WTC11 (cell line): ENCODE results near the gene CAPRIN2. TPM values are rescaled to one million over a fixed set of nuclear protein-coding genes. Genes with fewer than 3 reads are reported as not detected.

Source experiments
- EMX1 ChIP-seq: fragments of 250-450 bp; sonication (Bioruptor Pico); IDR thresholded peaks from 2 replicates; pipeline ENCODE4 v1.8.0; 2021; ENCODE audit warnings: mild to moderate bottlenecking
- ESRRA ChIP-seq: sonication (generic); formaldehyde crosslinking; IDR thresholded peaks from 2 replicates; pipeline ENCODE4 v1.8.1; 2022; ENCODE audit warnings: mild to moderate bottlenecking, missing genetic modification reagents, borderline replicate concordance
- ETV6 ChIP-seq: sonication (generic); formaldehyde crosslinking; IDR thresholded peaks from 2 replicates; pipeline ENCODE4 v1.8.1; 2022; ENCODE audit warnings: mild to moderate bottlenecking, missing genetic modification reagents
- FOXK1 ChIP-seq: sonication (generic); formaldehyde crosslinking; IDR thresholded peaks from 2 replicates; pipeline ENCODE4 v1.8.0; 2022; ENCODE audit warnings: mild to moderate bottlenecking, moderate library complexity, missing genetic modification reagents
- FOXP1 ChIP-seq: sonication (generic); formaldehyde crosslinking; IDR thresholded peaks from 2 replicates; pipeline ENCODE4 v1.8.0; 2022; ENCODE audit warnings: missing genetic modification reagents, mild to moderate bottlenecking, moderate library complexity, borderline replicate concordance
- GABPB1 ChIP-seq: sonication (generic); formaldehyde crosslinking; IDR thresholded peaks from 2 replicates; pipeline ENCODE4 v1.8.1; 2023; ENCODE audit warnings: mild to moderate bottlenecking, missing genetic modification reagents
- JAZF1 ChIP-seq: fragments of 250-450 bp; sonication (Bioruptor Pico); IDR thresholded peaks from 2 replicates; pipeline ENCODE4 v1.9.0; 2021; ENCODE audit warnings: moderate library complexity, mild to moderate bottlenecking, inconsistent platforms
- MAX ChIP-seq: sonication (generic); formaldehyde crosslinking; IDR thresholded peaks from 2 replicates; pipeline ENCODE4 v1.8.0; 2022; ENCODE audit warnings: mild to moderate bottlenecking, missing genetic modification reagents
- MYBL2 ChIP-seq: sonication (generic); formaldehyde crosslinking; IDR thresholded peaks from 2 replicates; pipeline ENCODE4 v1.8.1; 2023; ENCODE audit warnings: mild to moderate bottlenecking, moderate library complexity, missing genetic modification reagents
- NR2C2 ChIP-seq: sonication (generic); formaldehyde crosslinking; IDR thresholded peaks from 2 replicates; pipeline ENCODE4 v1.8.0; 2022; ENCODE audit warnings: mild to moderate bottlenecking, missing genetic modification reagents
- RORB ChIP-seq: fragments of 250-450 bp; sonication (Bioruptor Pico); IDR thresholded peaks from 2 replicates; pipeline ENCODE4 v1.9.0; 2021; ENCODE audit warnings: mild to moderate bottlenecking
- ZNF138 ChIP-seq: sonication (generic); formaldehyde crosslinking; conservative IDR thresholded peaks from 2 replicates; pipeline ENCODE4 v1.8.1; 2022; ENCODE audit warnings: mild to moderate bottlenecking, moderate library complexity, missing genetic modification reagents
- ZNF232 ChIP-seq: sonication (generic); formaldehyde crosslinking; IDR thresholded peaks from 2 replicates; pipeline ENCODE4 v1.8.0; 2022; ENCODE audit warnings: mild to moderate bottlenecking, missing genetic modification reagents
- ZNF423 ChIP-seq: fragments of 250-450 bp; sonication (Bioruptor Pico); IDR thresholded peaks from 2 replicates; pipeline ENCODE4 v2.1.2; 2022; ENCODE audit warnings: mild to moderate bottlenecking, moderate library complexity
- ZNF671 ChIP-seq: fragments of 250-450 bp; sonication (Bioruptor Pico); IDR thresholded peaks from 2 replicates; pipeline ENCODE4 v1.8.0; 2021; ENCODE audit warnings: mild to moderate bottlenecking
- ZSCAN18 ChIP-seq: fragments of 250-450 bp; sonication (Bioruptor Pico); IDR thresholded peaks from 2 replicates; pipeline ENCODE4 v2.1.2; 2022; ENCODE audit warnings: mild to moderate bottlenecking, moderate library complexity
- total RNA-seq: library from RNA; stranded (reverse); gene quantifications from 3 replicates; pipeline ENCODE4 v1.2.3, GENCODE V29; 2021
- TF ChIP-seq, protein P1 (sequence below): sonication (generic); formaldehyde crosslinking; IDR thresholded peaks from 2 replicates; pipeline ENCODE4 v1.8.1; 2022; ENCODE audit warnings: low read depth, missing genetic modification reagents, borderline replicate concordance
- TF ChIP-seq, protein P2 (sequence below): sonication (generic); formaldehyde crosslinking; IDR thresholded peaks from 2 replicates; pipeline ENCODE4 v1.8.1; 2022; ENCODE audit warnings: missing genetic modification reagents, borderline replicate concordance
- TF ChIP-seq, protein P3 (sequence below): sonication (generic); formaldehyde crosslinking; IDR thresholded peaks from 2 replicates; pipeline ENCODE4 v1.8.1; 2023; ENCODE audit warnings: mild to moderate bottlenecking, moderate library complexity, missing genetic modification reagents
- TF ChIP-seq, protein P4 (sequence below): sonication (generic); formaldehyde crosslinking; conservative IDR thresholded peaks from 2 replicates; pipeline ENCODE4 v1.8.1; 2023; ENCODE audit warnings: mild to moderate bottlenecking, low read depth, missing genetic modification reagents, moderate library complexity
- TF ChIP-seq, protein P5 (sequence below): sonication (generic); formaldehyde crosslinking; IDR thresholded peaks from 2 replicates; pipeline ENCODE4 v1.8.1; 2022; ENCODE audit warnings: low read depth, mild to moderate bottlenecking, moderate library complexity, missing genetic modification reagents, borderline replicate concordance
- TF ChIP-seq, protein P6 (sequence below): fragments of 250-450 bp; sonication (Bioruptor Pico); IDR thresholded peaks from 2 replicates; pipeline ENCODE4 v1.8.0; 2021; ENCODE audit warnings: mild to moderate bottlenecking
- TF ChIP-seq, protein P7 (sequence below): sonication (generic); formaldehyde crosslinking; IDR thresholded peaks from 2 replicates; pipeline ENCODE4 v1.8.1; 2023; ENCODE audit warnings: mild to moderate bottlenecking, missing genetic modification reagents, moderate library complexity
- TF ChIP-seq, protein P8 (sequence below): sonication (generic); formaldehyde crosslinking; IDR thresholded peaks from 2 replicates; pipeline ENCODE4 v1.8.1; 2022; ENCODE audit warnings: mild to moderate bottlenecking, missing genetic modification reagents, moderate library complexity, borderline replicate concordance

Gene CAPRIN2
- total RNA-seq, 1 experiment from 2014 or later, result 62.7 TPM

- TF ChIP-seq ESRRA (peak; percentile 79; the same call in 1 of the 2 replicates), FOXP1 (CRISPR knock-in tag) (peak; percentile 60), JAZF1 (CRISPR knock-in tag) (no peak), RORB (no peak), GABPB1 (CRISPR knock-in tag) (peak; percentile 83), FOXK1 (CRISPR knock-in tag) (peak; percentile 81; the same call in 1 of the 2 replicates), ETV6 (peak; percentile 93; the same call in 1 of the 2 replicates), ZNF423 (CRISPR knock-in tag) (0 out of 2 replicates have a peak, but pooled peaks have one; percentile 7), MYBL2 (CRISPR knock-in tag) (peak; percentile 54; the same call in 1 of the 2 replicates), NR2C2 (no peak), MAX (CRISPR knock-in tag) (peak; percentile 88), EMX1 (CRISPR knock-in tag) (0 out of 2 replicates have a peak, but pooled peaks have one; percentile 47), ZSCAN18 (CRISPR knock-in tag) (no peak), ZNF671 (CRISPR knock-in tag) (no peak), ZNF232 (CRISPR knock-in tag) (peak; percentile 46; the same call in 1 of the 2 replicates), ZNF138 (CRISPR knock-in tag) (peak; percentile 89; the same call in 1 of the 2 replicates)
- TF ChIP-seq, protein P1, sequence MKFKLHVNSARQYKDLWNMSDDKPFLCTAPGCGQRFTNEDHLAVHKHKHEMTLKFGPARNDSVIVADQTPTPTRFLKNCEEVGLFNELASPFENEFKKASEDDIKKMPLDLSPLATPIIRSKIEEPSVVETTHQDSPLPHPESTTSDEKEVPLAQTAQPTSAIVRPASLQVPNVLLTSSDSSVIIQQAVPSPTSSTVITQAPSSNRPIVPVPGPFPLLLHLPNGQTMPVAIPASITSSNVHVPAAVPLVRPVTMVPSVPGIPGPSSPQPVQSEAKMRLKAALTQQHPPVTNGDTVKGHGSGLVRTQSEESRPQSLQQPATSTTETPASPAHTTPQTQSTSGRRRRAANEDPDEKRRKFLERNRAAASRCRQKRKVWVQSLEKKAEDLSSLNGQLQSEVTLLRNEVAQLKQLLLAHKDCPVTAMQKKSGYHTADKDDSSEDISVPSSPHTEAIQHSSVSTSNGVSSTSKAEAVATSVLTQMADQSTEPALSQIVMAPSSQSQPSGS (CRISPR knock-in tag), result no peak
- TF ChIP-seq, protein P2, sequence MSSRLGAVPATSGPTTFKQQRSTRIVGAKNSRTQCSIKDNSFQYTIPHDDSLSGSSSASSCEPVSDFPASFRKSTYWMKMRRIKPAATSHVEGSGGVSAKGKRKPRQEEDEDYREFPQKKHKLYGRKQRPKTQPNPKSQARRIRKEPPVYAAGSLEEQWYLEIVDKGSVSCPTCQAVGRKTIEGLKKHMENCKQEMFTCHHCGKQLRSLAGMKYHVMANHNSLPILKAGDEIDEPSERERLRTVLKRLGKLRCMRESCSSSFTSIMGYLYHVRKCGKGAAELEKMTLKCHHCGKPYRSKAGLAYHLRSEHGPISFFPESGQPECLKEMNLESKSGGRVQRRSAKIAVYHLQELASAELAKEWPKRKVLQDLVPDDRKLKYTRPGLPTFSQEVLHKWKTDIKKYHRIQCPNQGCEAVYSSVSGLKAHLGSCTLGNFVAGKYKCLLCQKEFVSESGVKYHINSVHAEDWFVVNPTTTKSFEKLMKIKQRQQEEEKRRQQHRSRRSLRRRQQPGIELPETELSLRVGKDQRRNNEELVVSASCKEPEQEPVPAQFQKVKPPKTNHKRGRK (CRISPR knock-in tag), result no peak
- TF ChIP-seq, protein P3, sequence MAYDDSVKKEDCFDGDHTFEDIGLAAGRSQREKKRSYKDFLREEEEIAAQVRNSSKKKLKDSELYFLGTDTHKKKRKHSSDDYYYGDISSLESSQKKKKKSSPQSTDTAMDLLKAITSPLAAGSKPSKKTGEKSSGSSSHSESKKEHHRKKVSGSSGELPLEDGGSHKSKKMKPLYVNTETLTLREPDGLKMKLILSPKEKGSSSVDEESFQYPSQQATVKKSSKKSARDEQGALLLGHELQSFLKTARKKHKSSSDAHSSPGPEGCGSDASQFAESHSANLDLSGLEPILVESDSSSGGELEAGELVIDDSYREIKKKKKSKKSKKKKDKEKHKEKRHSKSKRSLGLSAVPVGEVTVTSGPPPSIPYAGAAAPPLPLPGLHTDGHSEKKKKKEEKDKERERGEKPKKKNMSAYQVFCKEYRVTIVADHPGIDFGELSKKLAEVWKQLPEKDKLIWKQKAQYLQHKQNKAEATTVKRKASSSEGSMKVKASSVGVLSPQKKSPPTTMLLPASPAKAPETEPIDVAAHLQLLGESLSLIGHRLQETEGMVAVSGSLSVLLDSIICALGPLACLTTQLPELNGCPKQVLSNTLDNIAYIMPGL (CRISPR knock-in tag), result peak; percentile 97
- TF ChIP-seq, protein P4, sequence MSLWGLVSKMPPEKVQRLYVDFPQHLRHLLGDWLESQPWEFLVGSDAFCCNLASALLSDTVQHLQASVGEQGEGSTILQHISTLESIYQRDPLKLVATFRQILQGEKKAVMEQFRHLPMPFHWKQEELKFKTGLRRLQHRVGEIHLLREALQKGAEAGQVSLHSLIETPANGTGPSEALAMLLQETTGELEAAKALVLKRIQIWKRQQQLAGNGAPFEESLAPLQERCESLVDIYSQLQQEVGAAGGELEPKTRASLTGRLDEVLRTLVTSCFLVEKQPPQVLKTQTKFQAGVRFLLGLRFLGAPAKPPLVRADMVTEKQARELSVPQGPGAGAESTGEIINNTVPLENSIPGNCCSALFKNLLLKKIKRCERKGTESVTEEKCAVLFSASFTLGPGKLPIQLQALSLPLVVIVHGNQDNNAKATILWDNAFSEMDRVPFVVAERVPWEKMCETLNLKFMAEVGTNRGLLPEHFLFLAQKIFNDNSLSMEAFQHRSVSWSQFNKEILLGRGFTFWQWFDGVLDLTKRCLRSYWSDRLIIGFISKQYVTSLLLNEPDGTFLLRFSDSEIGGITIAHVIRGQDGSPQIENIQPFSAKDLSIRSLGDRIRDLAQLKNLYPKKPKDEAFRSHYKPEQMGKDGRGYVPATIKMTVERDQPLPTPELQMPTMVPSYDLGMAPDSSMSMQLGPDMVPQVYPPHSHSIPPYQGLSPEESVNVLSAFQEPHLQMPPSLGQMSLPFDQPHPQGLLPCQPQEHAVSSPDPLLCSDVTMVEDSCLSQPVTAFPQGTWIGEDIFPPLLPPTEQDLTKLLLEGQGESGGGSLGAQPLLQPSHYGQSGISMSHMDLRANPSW (CRISPR knock-in tag), result 0 out of 2 replicates have a peak, but pooled peaks have one; percentile 93
- TF ChIP-seq, protein P5, sequence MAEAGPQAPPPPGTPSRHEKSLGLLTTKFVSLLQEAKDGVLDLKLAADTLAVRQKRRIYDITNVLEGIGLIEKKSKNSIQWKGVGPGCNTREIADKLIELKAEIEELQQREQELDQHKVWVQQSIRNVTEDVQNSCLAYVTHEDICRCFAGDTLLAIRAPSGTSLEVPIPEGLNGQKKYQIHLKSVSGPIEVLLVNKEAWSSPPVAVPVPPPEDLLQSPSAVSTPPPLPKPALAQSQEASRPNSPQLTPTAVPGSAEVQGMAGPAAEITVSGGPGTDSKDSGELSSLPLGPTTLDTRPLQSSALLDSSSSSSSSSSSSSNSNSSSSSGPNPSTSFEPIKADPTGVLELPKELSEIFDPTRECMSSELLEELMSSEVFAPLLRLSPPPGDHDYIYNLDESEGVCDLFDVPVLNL (CRISPR knock-in tag), result no peak
- TF ChIP-seq, protein P6, sequence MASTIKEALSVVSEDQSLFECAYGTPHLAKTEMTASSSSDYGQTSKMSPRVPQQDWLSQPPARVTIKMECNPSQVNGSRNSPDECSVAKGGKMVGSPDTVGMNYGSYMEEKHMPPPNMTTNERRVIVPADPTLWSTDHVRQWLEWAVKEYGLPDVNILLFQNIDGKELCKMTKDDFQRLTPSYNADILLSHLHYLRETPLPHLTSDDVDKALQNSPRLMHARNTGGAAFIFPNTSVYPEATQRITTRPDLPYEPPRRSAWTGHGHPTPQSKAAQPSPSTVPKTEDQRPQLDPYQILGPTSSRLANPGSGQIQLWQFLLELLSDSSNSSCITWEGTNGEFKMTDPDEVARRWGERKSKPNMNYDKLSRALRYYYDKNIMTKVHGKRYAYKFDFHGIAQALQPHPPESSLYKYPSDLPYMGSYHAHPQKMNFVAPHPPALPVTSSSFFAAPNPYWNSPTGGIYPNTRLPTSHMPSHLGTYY, result no peak
- TF ChIP-seq, protein P7, sequence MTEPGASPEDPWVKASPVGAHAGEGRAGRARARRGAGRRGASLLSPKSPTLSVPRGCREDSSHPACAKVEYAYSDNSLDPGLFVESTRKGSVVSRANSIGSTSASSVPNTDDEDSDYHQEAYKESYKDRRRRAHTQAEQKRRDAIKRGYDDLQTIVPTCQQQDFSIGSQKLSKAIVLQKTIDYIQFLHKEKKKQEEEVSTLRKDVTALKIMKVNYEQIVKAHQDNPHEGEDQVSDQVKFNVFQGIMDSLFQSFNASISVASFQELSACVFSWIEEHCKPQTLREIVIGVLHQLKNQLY (CRISPR knock-in tag), result 0 out of 2 replicates have a peak, but pooled peaks have one; percentile 72
- TF ChIP-seq, protein P8, sequence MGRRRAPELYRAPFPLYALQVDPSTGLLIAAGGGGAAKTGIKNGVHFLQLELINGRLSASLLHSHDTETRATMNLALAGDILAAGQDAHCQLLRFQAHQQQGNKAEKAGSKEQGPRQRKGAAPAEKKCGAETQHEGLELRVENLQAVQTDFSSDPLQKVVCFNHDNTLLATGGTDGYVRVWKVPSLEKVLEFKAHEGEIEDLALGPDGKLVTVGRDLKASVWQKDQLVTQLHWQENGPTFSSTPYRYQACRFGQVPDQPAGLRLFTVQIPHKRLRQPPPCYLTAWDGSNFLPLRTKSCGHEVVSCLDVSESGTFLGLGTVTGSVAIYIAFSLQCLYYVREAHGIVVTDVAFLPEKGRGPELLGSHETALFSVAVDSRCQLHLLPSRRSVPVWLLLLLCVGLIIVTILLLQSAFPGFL (CRISPR knock-in tag), result no peak
These were observed at the start of gene CAPRIN2 (continued) for GRCh38 chr12:30754750-30755394.
